Measurements from ENCODE around the gene MIB1. TPM values are rescaled to one million over a fixed set of nuclear protein-coding genes. Genes with fewer than 3 reads are reported as not detected.
"Not testable (repeated sequence)": the region's sequence is repeated elsewhere in the genome, so short reads cannot be mapped to it uniquely, and the experiment has no call there.

Gene MIB1
- total RNA-seq = 10 to 100 TPM; 12.3 to 16.8 (median 16.0) TPM

GRCh38 chr18:21740538-21741311, at the start of gene MIB1:
MIB1 (plus strand) TSS chr18:21740792; CDS start chr18:21741584, 792 bp downstream.
- Mint-ChIP-seq H3K4me1 (ENCODE audit: low read depth) (peaks cover 38% of the 10 kb centered on the region), H3K4me3 (peak within 1 kb of the TSS; percentile 92), H3K36me3 (ENCODE audit: insufficient read depth) (no peaks in the 10 kb centered on the region), H3K9me3 (peaks cover 4% of the 10 kb centered on the region), H3K27me3 (ENCODE audit: low read depth) (peaks cover 3% of the 10 kb centered on the region)
- peak; percentile 98 for DNase-seq
- ATAC-seq = peak; percentile 97 to 98

- H3K4me1 Mint-ChIP-seq (ENCODE audit: low read depth) = peaks cover 8% of the 10 kb centered on the region
- no peak for DNase-seq
- no peak overlapping the region for H3K4me3 Mint-ChIP-seq
- peaks cover 7% of the 10 kb centered on the region for H3K9me3 Mint-ChIP-seq
- ATAC-seq = no peak
- peaks cover 50% of the 10 kb centered on the region for H3K36me3 Mint-ChIP-seq (ENCODE audit: insufficient read depth)
- no peaks in the 10 kb centered on the region for H3K27me3 Mint-ChIP-seq (ENCODE audit: low read depth)
These were observed 47.3 kb upstream of the MIB1 start for GRCh38 chr18:21693322-21693721.

GRCh38 chr18:21700528-21701075, 40.0 kb upstream of the MIB1 start:
- no peaks in the 10 kb centered on the region for H3K27me3 Mint-ChIP-seq (ENCODE audit: low read depth)
- peaks cover 14% of the 10 kb centered on the region for H3K36me3 Mint-ChIP-seq (ENCODE audit: insufficient read depth)
- peaks cover 20% of the 10 kb centered on the region for H3K4me1 Mint-ChIP-seq (ENCODE audit: low read depth)
- DNase-seq (no peak), ATAC-seq (no peak)
- no peaks in the 10 kb centered on the region for H3K9me3 Mint-ChIP-seq
- no peak overlapping the region for H3K4me3 Mint-ChIP-seq

GRCh38 chr18:21701621-21702020, 39.0 kb upstream of the MIB1 start:
- no peak for DNase-seq
- Mint-ChIP-seq H3K36me3 (ENCODE audit: insufficient read depth) (peaks cover 12% of the 10 kb centered on the region), H3K9me3 (no peaks in the 10 kb centered on the region), H3K4me1 (ENCODE audit: low read depth) (peaks cover 19% of the 10 kb centered on the region), H3K27me3 (ENCODE audit: low read depth) (no peaks in the 10 kb centered on the region), H3K4me3 (no peak overlapping the region)
- no peak for ATAC-seq

GRCh38 chr18:21702602-21703001, 38.0 kb upstream of the MIB1 start:
- peaks cover 19% of the 10 kb centered on the region for H3K4me1 Mint-ChIP-seq (ENCODE audit: low read depth)
- ATAC-seq (no peak), DNase-seq (no peak)
- H3K36me3 Mint-ChIP-seq (ENCODE audit: insufficient read depth) = peaks cover 12% of the 10 kb centered on the region
- no peaks in the 10 kb centered on the region for H3K27me3 Mint-ChIP-seq (ENCODE audit: low read depth)
- H3K9me3 Mint-ChIP-seq = no peaks in the 10 kb centered on the region
- H3K4me3 Mint-ChIP-seq = peak overlapping the region; percentile 92

GRCh38 chr18:21703241-21703820, 37.3 kb upstream of the MIB1 start:
- Mint-ChIP-seq H3K9me3 (no peaks in the 10 kb centered on the region), H3K4me3 (peak overlapping the region; percentile 92), H3K27me3 (ENCODE audit: low read depth) (no peaks in the 10 kb centered on the region), H3K36me3 (ENCODE audit: insufficient read depth) (peaks cover 8% of the 10 kb centered on the region), H3K4me1 (ENCODE audit: low read depth) (peaks cover 19% of the 10 kb centered on the region)
- no peak for ATAC-seq
- DNase-seq = no peak

- Mint-ChIP-seq H3K27me3 (ENCODE audit: low read depth) (no peaks in the 10 kb centered on the region), H3K9me3 (no peaks in the 10 kb centered on the region), H3K4me3 (peak within 1 kb of the TSS; percentile 92), H3K4me1 (ENCODE audit: low read depth) (peaks cover 20% of the 10 kb centered on the region), H3K36me3 (ENCODE audit: insufficient read depth) (peaks cover 2% of the 10 kb centered on the region)
- peak; percentile 87 for DNase-seq
- peak; percentile 96 for ATAC-seq
These were observed 35.8 kb upstream of the MIB1 start, which contains the start of gene ABHD3 for GRCh38 chr18:21704603-21705364. ABHD3 (minus strand) TSS chr18:21704774; CDS start chr18:21704665, 109 bp downstream.

GRCh38 chr18:21706386-21706865, 34.2 kb upstream of the MIB1 start:
- ATAC-seq (no peak), DNase-seq (no peak)
- Mint-ChIP-seq H3K4me1 (ENCODE audit: low read depth) (peaks cover 20% of the 10 kb centered on the region), H3K36me3 (ENCODE audit: insufficient read depth) (peaks cover 2% of the 10 kb centered on the region), H3K27me3 (ENCODE audit: low read depth) (no peaks in the 10 kb centered on the region), H3K9me3 (no peaks in the 10 kb centered on the region), H3K4me3 (no peak overlapping the region)

GRCh38 chr18:21707130-21707529, 33.5 kb upstream of the MIB1 start:
- H3K36me3 Mint-ChIP-seq (ENCODE audit: insufficient read depth); ATAC-seq; H3K4me3 Mint-ChIP-seq; DNase-seq; H3K9me3 Mint-ChIP-seq; H3K27me3 Mint-ChIP-seq (ENCODE audit: low read depth): not testable (repeated sequence)
- peaks cover 20% of the 10 kb centered on the region for H3K4me1 Mint-ChIP-seq (ENCODE audit: low read depth)

GRCh38 chr18:21714474-21714873, 26.1 kb upstream of the MIB1 start:
- peaks cover 11% of the 10 kb centered on the region for H3K9me3 Mint-ChIP-seq
- no peaks in the 10 kb centered on the region for H3K36me3 Mint-ChIP-seq (ENCODE audit: insufficient read depth)
- ATAC-seq (no peak), DNase-seq (no peak)
- H3K27me3 Mint-ChIP-seq (ENCODE audit: low read depth) = no peaks in the 10 kb centered on the region
- H3K4me3 Mint-ChIP-seq = no peak overlapping the region
- H3K4me1 Mint-ChIP-seq (ENCODE audit: low read depth) = no peaks in the 10 kb centered on the region

GRCh38 chr18:21722687-21723086, 17.9 kb upstream of the MIB1 start:
- no peak overlapping the region for H3K4me3 Mint-ChIP-seq
- no peaks in the 10 kb centered on the region for H3K4me1 Mint-ChIP-seq (ENCODE audit: low read depth)
- H3K27me3 Mint-ChIP-seq (ENCODE audit: low read depth) = no peaks in the 10 kb centered on the region
- no peaks in the 10 kb centered on the region for H3K36me3 Mint-ChIP-seq (ENCODE audit: insufficient read depth)
- ATAC-seq = no peak
- no peaks in the 10 kb centered on the region for H3K9me3 Mint-ChIP-seq
- DNase-seq = no peak

GRCh38 chr18:21725201-21725600, 15.4 kb upstream of the MIB1 start:
- no peak overlapping the region for H3K4me3 Mint-ChIP-seq
- no peaks in the 10 kb centered on the region for H3K27me3 Mint-ChIP-seq (ENCODE audit: low read depth)
- no peaks in the 10 kb centered on the region for H3K9me3 Mint-ChIP-seq
- no peaks in the 10 kb centered on the region for H3K36me3 Mint-ChIP-seq (ENCODE audit: insufficient read depth)
- no peaks in the 10 kb centered on the region for H3K4me1 Mint-ChIP-seq (ENCODE audit: low read depth)
- ATAC-seq (no peak), DNase-seq (no peak)

GRCh38 chr18:21727702-21728101, 12.9 kb upstream of the MIB1 start:
- no peak for DNase-seq
- Mint-ChIP-seq H3K4me1 (ENCODE audit: low read depth) (no peaks in the 10 kb centered on the region), H3K36me3 (ENCODE audit: insufficient read depth) (no peaks in the 10 kb centered on the region), H3K27me3 (ENCODE audit: low read depth) (no peaks in the 10 kb centered on the region), H3K4me3 (no peak overlapping the region), H3K9me3 (no peaks in the 10 kb centered on the region)
- no peak for ATAC-seq

GRCh38 chr18:21733011-21733410, 7.6 kb upstream of the MIB1 start:
- Mint-ChIP-seq H3K4me1 (ENCODE audit: low read depth) (peaks cover 3% of the 10 kb centered on the region), H3K4me3 (no peak overlapping the region), H3K36me3 (ENCODE audit: insufficient read depth) (no peaks in the 10 kb centered on the region), H3K27me3 (ENCODE audit: low read depth) (peaks cover 3% of the 10 kb centered on the region), H3K9me3 (peaks cover 4% of the 10 kb centered on the region)
- DNase-seq (no peak), ATAC-seq (no peak)
